NCI-H748 treated with DMSO at 0.1 percent for 48 hours (cell line): Measurements from ENCODE around the gene C22orf15.

Experiments
- DNase-seq: peaks from one replicate; lab custom pipeline; 2025; lab: John Stamatoyannopoulos, UW

C22orf15 gene

GRCh38 chr22:23772649-23773473, 10.1 kb downstream of the C22orf15 start, which contains the start of gene MMP11:
Gene MMP11, plus strand, starts transcription at chr22:23772849. Its CDS starts 22 bp downstream, at chr22:23772871.
- peak; percentile 28 for DNase-seq

- DNase-seq, result no peak
Observed at GRCh38 chr22:23773483-23774113, 10.8 kb downstream of the C22orf15 start.

GRCh38 chr22:23774114-23774921, 11.5 kb downstream of the C22orf15 start:
- DNase-seq, result no peak

- DNase-seq, result no peak
Observed at GRCh38 chr22:23774922-23775436, 12.2 kb downstream of the C22orf15 start.

GRCh38 chr22:23775779-23776375, 13.1 kb downstream of the C22orf15 start:
- no peak for DNase-seq

- no peak for DNase-seq
Observed at GRCh38 chr22:23777776-23778576, 15.2 kb downstream of the C22orf15 start.

- no peak for DNase-seq
Observed at GRCh38 chr22:23778577-23778900, 15.7 kb downstream of the C22orf15 start.

- DNase-seq, result no peak
Observed at GRCh38 chr22:23779083-23779482, 16.3 kb downstream of the C22orf15 start.

- no peak for DNase-seq
Observed at GRCh38 chr22:23779731-23780130, 16.9 kb downstream of the C22orf15 start.

GRCh38 chr22:23780146-23780748, 17.5 kb downstream of the C22orf15 start:
- no peak for DNase-seq

GRCh38 chr22:23781065-23781464, 18.3 kb downstream of the C22orf15 start:
- no peak for DNase-seq

GRCh38 chr22:23781511-23782183, 18.9 kb downstream of the C22orf15 start:
- no peak for DNase-seq

- DNase-seq, result no peak
Observed at GRCh38 chr22:23782252-23782651, 19.5 kb downstream of the C22orf15 start.

- DNase-seq, result no peak
Observed at GRCh38 chr22:23782703-23783102, 19.9 kb downstream of the C22orf15 start.

GRCh38 chr22:23783265-23784150, 20.7 kb downstream of the C22orf15 start:
- DNase-seq, result no peak

GRCh38 chr22:23784215-23784732, 21.5 kb downstream of the C22orf15 start:
- DNase-seq, result no peak

- no peak for DNase-seq
Observed at GRCh38 chr22:23786261-23786710, 23.5 kb downstream of the C22orf15 start.

- DNase-seq, result peak; percentile 37
Observed at GRCh38 chr22:23786752-23787599, 24.2 kb downstream of the C22orf15 start, which contains the start of gene SMARCB1. Gene SMARCB1, plus strand, starts transcription at chr22:23786966. Its CDS starts 204 bp downstream, at chr22:23787170.
